ENCODE data around the gene CECR2.

CECR2 gene

GRCh38 chr22:17410576-17410975, 41.3 kb downstream of the CECR2 start:
- no peaks in the 10 kb centered on the region for H3F3A ChIP-seq (ENCODE audit: insufficient read depth, low read length)
- no peaks in the 10 kb centered on the region for H3K4me1 ChIP-seq (ENCODE audit: insufficient read depth, low read length, severe bottlenecking)
- H3K27me3 ChIP-seq (ENCODE audit: insufficient read depth, low read length), result no peaks in the 10 kb centered on the region
- no peaks in the 10 kb centered on the region for H4K20me1 ChIP-seq (ENCODE audit: insufficient read depth, low read length)
- H3K9me2 ChIP-seq (ENCODE audit: low read depth, low read length), result no peaks in the 10 kb centered on the region
- H3K4me2 ChIP-seq (ENCODE audit: low read length), result no peak overlapping the region
- no peak overlapping the region for H3K4me3 ChIP-seq (ENCODE audit: low read depth, low read length, poor library complexity, severe bottlenecking)
- H3K9ac ChIP-seq (ENCODE audit: low read length), result no peak overlapping the region
- no peaks in the 10 kb centered on the region for H3K36me3 ChIP-seq (ENCODE audit: insufficient read depth, low read length)
- no peak for TF ChIP-seq CTCF (IDR thresholded peaks at IDR 0.05; ENCODE audit: low read length)
- no peak for TF ChIP-seq EZH2 (IDR thresholded peaks at IDR 0.05; ENCODE audit: borderline replicate concordance, low read length)
- H3K9me3 ChIP-seq (ENCODE audit: low read length), result no peaks in the 10 kb centered on the region
- H2AFZ ChIP-seq (ENCODE audit: low read length), result no peak overlapping the region
- no peaks in the 10 kb centered on the region for H3K79me2 ChIP-seq (ENCODE audit: insufficient read depth, low read length)
- no peak overlapping the region for H3K27ac ChIP-seq (ENCODE audit: low read depth, low read length, poor library complexity, severe bottlenecking)

- no peak overlapping the region for H3K4me3 ChIP-seq (ENCODE audit: low read depth, low read length, poor library complexity, severe bottlenecking)
- H3K9ac ChIP-seq (ENCODE audit: low read length), result no peak overlapping the region
- H3K27me3 ChIP-seq (ENCODE audit: insufficient read depth, low read length), result no peaks in the 10 kb centered on the region
- H3K36me3 ChIP-seq (ENCODE audit: insufficient read depth, low read length), result no peaks in the 10 kb centered on the region
- no peak for TF ChIP-seq EZH2 (IDR thresholded peaks at IDR 0.05; ENCODE audit: borderline replicate concordance, low read length)
- no peak for TF ChIP-seq CTCF (IDR thresholded peaks at IDR 0.05; ENCODE audit: low read length)
- H3K4me2 ChIP-seq (ENCODE audit: low read length), result no peak overlapping the region
- H3F3A ChIP-seq (ENCODE audit: insufficient read depth, low read length), result no peaks in the 10 kb centered on the region
- no peaks in the 10 kb centered on the region for H3K9me2 ChIP-seq (ENCODE audit: low read depth, low read length)
- H3K4me1 ChIP-seq (ENCODE audit: insufficient read depth, low read length, severe bottlenecking), result no peaks in the 10 kb centered on the region
- no peaks in the 10 kb centered on the region for H4K20me1 ChIP-seq (ENCODE audit: insufficient read depth, low read length)
- no peak overlapping the region for H2AFZ ChIP-seq (ENCODE audit: low read length)
- H3K79me2 ChIP-seq (ENCODE audit: insufficient read depth, low read length), result no peaks in the 10 kb centered on the region
- no peak overlapping the region for H3K27ac ChIP-seq (ENCODE audit: low read depth, low read length, poor library complexity, severe bottlenecking)
- H3K9me3 ChIP-seq (ENCODE audit: low read length), result no peaks in the 10 kb centered on the region
Observed at GRCh38 chr22:17411213-17411612, 42.0 kb downstream of the CECR2 start.

GRCh38 chr22:17412232-17412631, 43.0 kb downstream of the CECR2 start:
- Histone ChIP-seq H3K36me3 (ENCODE audit: insufficient read depth, low read length) (no peaks in the 10 kb centered on the region), H3K9ac (ENCODE audit: low read length) (no peak overlapping the region), H4K20me1 (ENCODE audit: insufficient read depth, low read length) (no peaks in the 10 kb centered on the region), H3K27ac (ENCODE audit: low read depth, low read length, poor library complexity, severe bottlenecking) (no peak overlapping the region), H3K27me3 (ENCODE audit: insufficient read depth, low read length) (no peaks in the 10 kb centered on the region), H3K9me2 (ENCODE audit: low read depth, low read length) (no peaks in the 10 kb centered on the region), H3F3A (ENCODE audit: insufficient read depth, low read length) (no peaks in the 10 kb centered on the region), H3K4me3 (ENCODE audit: low read depth, low read length, poor library complexity, severe bottlenecking) (no peak overlapping the region), H3K79me2 (ENCODE audit: insufficient read depth, low read length) (no peaks in the 10 kb centered on the region), H2AFZ (ENCODE audit: low read length) (no peak overlapping the region), H3K9me3 (ENCODE audit: low read length) (no peaks in the 10 kb centered on the region), H3K4me1 (ENCODE audit: insufficient read depth, low read length, severe bottlenecking) (no peaks in the 10 kb centered on the region), H3K4me2 (ENCODE audit: low read length) (no peak overlapping the region)
- no peak for TF ChIP-seq EZH2 (IDR thresholded peaks at IDR 0.05; ENCODE audit: borderline replicate concordance, low read length)
- TF ChIP-seq CTCF (IDR thresholded peaks at IDR 0.05; ENCODE audit: low read length), result no peak
